GM12872 (cell line): ENCODE measurements around the gene FAM171A1.

ENCODE experiments used
- TF ChIP-seq, protein P1 (sequence below): IDR thresholded peaks from 3 replicates; pipeline ENCODE4 v1.5.1; 2011; ENCODE audit warnings: low read depth, mild to moderate bottlenecking, low read length, moderate library complexity; ENCODE audit not compliant: insufficient read depth

FAM171A1 gene

GRCh38 chr10:15325243-15325943, 45.7 kb downstream of the FAM171A1 start:
- TF ChIP-seq, protein P1, sequence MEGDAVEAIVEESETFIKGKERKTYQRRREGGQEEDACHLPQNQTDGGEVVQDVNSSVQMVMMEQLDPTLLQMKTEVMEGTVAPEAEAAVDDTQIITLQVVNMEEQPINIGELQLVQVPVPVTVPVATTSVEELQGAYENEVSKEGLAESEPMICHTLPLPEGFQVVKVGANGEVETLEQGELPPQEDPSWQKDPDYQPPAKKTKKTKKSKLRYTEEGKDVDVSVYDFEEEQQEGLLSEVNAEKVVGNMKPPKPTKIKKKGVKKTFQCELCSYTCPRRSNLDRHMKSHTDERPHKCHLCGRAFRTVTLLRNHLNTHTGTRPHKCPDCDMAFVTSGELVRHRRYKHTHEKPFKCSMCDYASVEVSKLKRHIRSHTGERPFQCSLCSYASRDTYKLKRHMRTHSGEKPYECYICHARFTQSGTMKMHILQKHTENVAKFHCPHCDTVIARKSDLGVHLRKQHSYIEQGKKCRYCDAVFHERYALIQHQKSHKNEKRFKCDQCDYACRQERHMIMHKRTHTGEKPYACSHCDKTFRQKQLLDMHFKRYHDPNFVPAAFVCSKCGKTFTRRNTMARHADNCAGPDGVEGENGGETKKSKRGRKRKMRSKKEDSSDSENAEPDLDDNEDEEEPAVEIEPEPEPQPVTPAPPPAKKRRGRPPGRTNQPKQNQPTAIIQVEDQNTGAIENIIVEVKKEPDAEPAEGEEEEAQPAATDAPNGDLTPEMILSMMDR: no peak

DNA sequence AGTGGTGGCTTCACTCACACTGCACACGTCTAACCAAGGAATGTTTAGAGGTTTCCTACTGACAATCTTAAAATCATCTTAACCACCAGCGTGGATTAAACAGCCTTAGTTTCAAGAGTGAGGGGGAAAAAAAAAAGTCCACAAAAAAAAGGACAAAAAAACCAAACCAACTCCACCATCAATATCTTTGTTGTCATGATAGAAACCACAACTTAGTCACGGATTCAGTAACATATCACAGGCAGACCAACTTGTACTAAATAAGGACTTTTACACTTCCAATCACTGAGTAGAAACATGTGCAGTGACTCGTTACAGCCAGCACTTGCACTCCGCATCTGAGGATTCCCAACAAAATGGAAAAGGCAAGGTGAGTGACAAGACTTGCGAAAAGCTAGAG, 46.5 kb downstream of the FAM171A1 start:
- TF ChIP-seq, protein P1: no peak

DNA sequence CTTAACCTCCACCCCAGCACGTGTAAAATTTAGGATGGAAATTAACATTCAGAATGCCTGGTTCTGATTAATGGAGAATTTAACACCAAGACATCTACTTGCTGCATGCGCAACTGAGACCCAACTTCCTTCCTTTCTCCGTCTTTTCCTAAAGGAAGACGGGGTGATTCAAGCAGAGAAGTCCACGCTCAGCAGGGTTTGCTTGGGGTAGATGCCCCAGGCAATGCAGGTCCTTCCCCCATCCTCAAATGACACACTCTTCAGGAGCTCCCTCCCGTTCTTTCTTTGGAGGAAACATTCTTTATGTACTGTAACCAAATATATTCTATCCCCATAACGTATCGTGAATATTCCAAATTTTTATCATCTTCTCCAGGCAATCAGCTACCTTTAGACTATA, 47.0 kb downstream of the FAM171A1 start:
- TF ChIP-seq, protein P1: no peak

DNA sequence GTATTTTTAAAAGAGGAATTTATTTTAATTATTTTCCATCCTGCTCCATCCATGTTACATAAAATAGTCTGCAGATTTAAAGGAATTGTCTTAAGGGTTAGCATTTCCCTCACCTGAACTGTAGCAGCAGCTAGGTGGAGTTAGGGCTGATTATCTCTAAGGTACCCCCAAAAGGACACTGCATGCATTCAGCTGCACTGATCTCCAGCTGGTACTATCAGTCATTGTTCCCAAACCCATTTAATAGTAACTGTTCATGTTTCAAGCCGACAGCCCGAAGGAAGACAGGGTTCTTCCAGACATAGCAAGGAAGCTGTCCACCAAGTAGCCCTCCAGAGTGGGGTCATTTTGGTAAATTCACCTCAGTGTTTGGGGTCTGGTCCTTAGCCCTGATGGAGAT, 48.7 kb downstream of the FAM171A1 start:
- TF ChIP-seq, protein P1: no peak

DNA sequence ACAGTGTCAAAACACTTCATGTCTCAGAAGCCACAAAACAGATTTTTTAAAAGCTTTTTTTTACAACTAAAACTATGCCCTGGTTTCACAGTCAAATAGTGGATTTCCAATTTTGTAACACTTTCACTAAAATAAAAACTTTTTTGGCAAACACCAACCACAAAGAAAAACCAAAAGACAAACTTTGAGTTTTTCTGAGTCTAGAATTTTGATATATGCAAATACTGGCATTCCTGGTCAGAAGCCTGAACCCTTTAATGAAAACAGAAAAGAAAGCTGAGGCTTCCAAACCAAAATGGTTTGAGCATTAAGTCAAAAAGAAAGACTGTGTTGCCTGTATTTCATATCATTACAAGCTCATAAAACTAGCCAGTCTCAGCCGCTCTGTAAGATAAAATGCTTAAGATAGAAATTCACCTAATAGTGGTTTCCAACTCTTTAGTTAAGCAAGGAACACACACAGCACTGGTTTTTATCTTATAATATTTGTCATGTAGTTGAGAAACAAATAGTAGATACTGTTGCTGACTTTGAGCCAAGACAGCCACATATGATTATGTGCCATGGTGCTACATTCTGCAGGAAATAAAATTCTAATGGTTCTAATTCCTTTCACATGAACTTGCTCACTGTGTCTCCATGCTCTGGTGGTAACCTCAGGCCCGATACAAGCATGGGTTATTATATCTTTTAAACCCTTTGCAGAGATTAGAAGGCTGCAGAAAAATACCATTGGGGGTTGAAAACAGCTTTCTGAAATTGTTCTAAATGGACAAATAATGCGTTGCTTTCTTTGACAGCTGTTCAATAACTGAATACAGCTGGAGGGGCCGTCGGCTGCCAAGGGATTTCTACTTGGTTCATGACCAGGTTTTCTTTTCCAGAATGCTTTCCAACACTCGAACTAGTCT, 49.4 kb downstream of the FAM171A1 start:
- TF ChIP-seq, protein P1: no peak

- TF ChIP-seq, protein P1: no peak
Measured at GRCh38 chr10:15320522-15321203, 50.4 kb downstream of the FAM171A1 start.

DNA sequence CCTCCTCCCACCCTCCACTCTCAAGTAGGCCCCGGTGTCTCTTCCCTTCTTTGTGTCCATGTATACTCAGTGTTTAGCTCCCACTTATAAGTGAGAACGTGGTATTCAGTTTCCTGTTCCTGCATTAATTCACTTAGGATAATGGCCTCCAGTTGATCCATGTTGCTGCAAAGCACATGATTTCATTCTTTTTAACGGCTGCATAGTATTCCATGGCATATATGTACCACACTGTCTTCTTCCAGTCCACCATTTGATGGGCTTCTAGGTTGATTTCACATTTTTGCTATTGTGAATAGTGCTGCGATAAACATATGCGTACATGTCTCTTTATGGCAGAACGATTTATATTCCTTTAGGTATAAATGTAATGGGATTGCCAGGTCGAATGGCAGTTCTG, 51.0 kb downstream of the FAM171A1 start:
- TF ChIP-seq, protein P1: no peak
